ENCODE measurements around the gene RIC8A. TPM values are rescaled to one million over a fixed set of nuclear protein-coding genes. Genes with fewer than 3 reads are reported as not detected.

Gene RIC8A
- total and polyA plus RNA-seq, 9 of the 15 experiments (the other 6 are each of a cell fraction or from before 2014, with no cell fraction given): 10.7 to 108 (median 72.1) TPM

- TF ChIP-seq ZNF121 (CRISPR knock-in tag; conservative IDR thresholded peaks at IDR 0.05) (no peak), ZBTB33 (CRISPR knock-in tag; IDR thresholded peaks at IDR 0.05) (no peak; the same call in none of the 2 replicates), CREB3L1 (IDR thresholded peaks at IDR 0.05; ENCODE audit: borderline replicate concordance, low read depth) (0 out of 2 replicates have a peak, but pooled peaks have one; percentile 43), ZNF324 (CRISPR knock-in tag; IDR thresholded peaks at IDR 0.05) (no peak), GTF2F1 (IDR thresholded peaks at IDR 0.05; ENCODE audit: low read depth, low read length) (no peak), MIER1 (IDR thresholded peaks at IDR 0.05; ENCODE audit: low read depth) (no peak), DDX20 (tag; IDR thresholded peaks at IDR 0.05; ENCODE audit: low read depth) (no peak), ZNF609 (CRISPR knock-in tag; IDR thresholded peaks at IDR 0.05; ENCODE audit: borderline replicate concordance) (no peak), RUNX1 (IDR thresholded peaks at IDR 0.05; ENCODE audit: low read depth) (no peak), L3MBTL2 (IDR thresholded peaks at IDR 0.05) (peak; percentile 55; the same call in 1 of the 2 replicates), BRD4 (IDR thresholded peaks at IDR 0.05) (no peak), RERE (CRISPR knock-in tag; IDR thresholded peaks at IDR 0.05; ENCODE audit: borderline replicate concordance) (0 out of 2 replicates have a peak, but pooled peaks have one; percentile 57)
Observed at GRCh38 chr11:236774-237767, 29.6 kb downstream of the RIC8A start, which contains the start of gene PSMD13 (continued).
